Activated CD4-positive, CD25-positive, alpha-beta regulatory T cell treated with anti-CD3 and anti-CD28 coated beads, Interleukin-2, amount 50 U/mL, for 24 hours (primary cell): ENCODE data around the gene ERO1B.

ENCODE experiments used
- ATAC-seq, 2 donors: fragments of 150-1000 bp; cut with Tn5 transposase; one replicate each; pipeline ENCODE4 v1.10.0; 2021; ENCODE audit warnings: mild to moderate bottlenecking in 1 of 2, moderate library complexity in 1 of 2

Gene ERO1B

GRCh38 chr1:236176337-236177336, 105.1 kb downstream of the ERO1B start:
- no peak for ATAC-seq

GRCh38 chr1:236175642-236176336, 106.0 kb downstream of the ERO1B start:
- ATAC-seq, result no peak

- ATAC-seq, result no peak
Observed at GRCh38 chr1:236173174-236173767, 108.5 kb downstream of the ERO1B start.

- ATAC-seq, result no peak
Observed at GRCh38 chr1:236172041-236172579, 109.6 kb downstream of the ERO1B start.

GRCh38 chr1:236168716-236169429, 112.9 kb downstream of the ERO1B start:
- ATAC-seq, result no peak

GRCh38 chr1:236167578-236167977, 114.2 kb downstream of the ERO1B start:
- no peak for ATAC-seq

GRCh38 chr1:236167154-236167553, 114.6 kb downstream of the ERO1B start:
- ATAC-seq, result no peak

- no peak for ATAC-seq
Observed at GRCh38 chr1:236166041-236166440, 115.7 kb downstream of the ERO1B start.
